ENCODE data around the gene VSIG2. TPM values are rescaled to one million over a fixed set of nuclear protein-coding genes. Genes with fewer than 3 reads are reported as not detected.

Gene VSIG2
- total RNA-seq, 3 donors from 2014 or later (not counting 1 experiment from before 2014, with no cell fraction given) = not detected

- Histone ChIP-seq H3K4me3 (ENCODE audit: low read length) (no peak overlapping the region), H3K9me3 (ENCODE audit: control insufficient read depth, insufficient read depth, low read length) (no peaks in the 10 kb centered on the region), H3K27me3 (ENCODE audit: control insufficient read depth, insufficient read depth, low read length) (no peaks in the 10 kb centered on the region), H3K36me3 (ENCODE audit: control insufficient read depth, insufficient read depth, low read length) (no peaks in the 10 kb centered on the region), H3K4me1 (ENCODE audit: control insufficient read depth, insufficient read depth, low read length) (no peaks in the 10 kb centered on the region), H3K27ac (ENCODE audit: low read length) (no peak overlapping the region)
- Mint-ChIP-seq H3K36me3 (no peaks in the 10 kb centered on the region), H3K4me1 (peaks cover 0 to 4% of the 10 kb centered on the region in 2 donors), H3K27me3 (ENCODE audit: low read depth in 2 of 2) (no peaks in the 10 kb centered on the region), H3K4me3 (no peak overlapping the region), H3K9me3 (no peaks in the 10 kb centered on the region), H3K27ac (no peak overlapping the region)
- no peak for ATAC-seq
- DNase-seq = no peak
- intact Hi-C loops (cut with micrococcal nuclease) = no loop called here
- WGBS (ENCODE audit: insufficient coverage) = 100% methylated on average over 2 of the region's 2 CpGs
- TF ChIP-seq CTCF (IDR thresholded peaks at IDR 0.05) = no peak
Measured at GRCh38 chr11:124784051-124784450, 32.0 kb upstream of the VSIG2 start.

- Mint-ChIP-seq H3K36me3 (no peaks in the 10 kb centered on the region), H3K4me3 (no peak overlapping the region), H3K4me1 (peaks cover 0 to 4% of the 10 kb centered on the region in 2 donors), H3K27ac (no peak overlapping the region), H3K9me3 (no peaks in the 10 kb centered on the region), H3K27me3 (ENCODE audit: low read depth in 2 of 2) (no peaks in the 10 kb centered on the region)
- DNase-seq = no peak
- intact Hi-C loops (cut with micrococcal nuclease) = no loop called here
- Histone ChIP-seq H3K27ac (ENCODE audit: low read length) (no peak overlapping the region), H3K4me1 (ENCODE audit: control insufficient read depth, insufficient read depth, low read length) (no peaks in the 10 kb centered on the region), H3K27me3 (ENCODE audit: control insufficient read depth, insufficient read depth, low read length) (no peaks in the 10 kb centered on the region), H3K4me3 (ENCODE audit: low read length) (no peak overlapping the region), H3K36me3 (ENCODE audit: control insufficient read depth, insufficient read depth, low read length) (no peaks in the 10 kb centered on the region), H3K9me3 (ENCODE audit: control insufficient read depth, insufficient read depth, low read length) (no peaks in the 10 kb centered on the region)
- no peak for ATAC-seq
- 97% methylated on average over 4 of the region's 4 CpGs for WGBS (ENCODE audit: insufficient coverage)
- TF ChIP-seq CTCF (IDR thresholded peaks at IDR 0.05) = no peak
Measured at GRCh38 chr11:124783002-124783401, 30.9 kb upstream of the VSIG2 start.

DNA sequence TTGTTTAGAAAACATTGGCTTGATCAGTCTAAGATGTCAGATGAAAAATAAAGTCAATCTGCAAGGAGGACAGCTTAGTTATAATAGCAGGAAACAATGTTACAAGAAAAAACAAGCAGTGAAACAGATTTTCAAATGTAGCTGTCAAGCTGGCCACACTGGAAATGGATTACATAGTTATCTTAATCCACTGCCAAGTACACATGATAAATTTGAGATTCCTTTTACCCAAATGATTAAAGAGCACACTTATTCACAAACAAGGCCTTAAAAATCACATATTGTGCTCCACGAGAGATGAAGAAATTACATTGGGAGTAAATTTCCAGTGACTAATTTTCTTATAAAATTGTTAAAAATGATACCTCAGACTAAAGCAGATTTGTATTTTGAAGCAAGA, 27.5 kb upstream of the VSIG2 start:
- peaks cover 14 to 16% of the 10 kb centered on the region in 2 donors for H3K4me1 Mint-ChIP-seq
- H3K36me3 Mint-ChIP-seq = no peaks in the 10 kb centered on the region
- no peaks in the 10 kb centered on the region for H3K9me3 ChIP-seq (ENCODE audit: control insufficient read depth, insufficient read depth, low read length)
- H3K36me3 ChIP-seq (ENCODE audit: control insufficient read depth, insufficient read depth, low read length) = no peaks in the 10 kb centered on the region
- H3K4me3 ChIP-seq (ENCODE audit: low read length) = no peak overlapping the region
- H3K27ac ChIP-seq (ENCODE audit: low read length) = no peak overlapping the region
- no peak for ATAC-seq
- no peak for DNase-seq
- H3K27ac Mint-ChIP-seq = no peak overlapping the region
- H3K4me1 ChIP-seq (ENCODE audit: control insufficient read depth, insufficient read depth, low read length) = no peaks in the 10 kb centered on the region
- no peaks in the 10 kb centered on the region for H3K27me3 Mint-ChIP-seq (ENCODE audit: low read depth in 2 of 2)
- no CpG with 5 or more reads among the region's 1 CpG for WGBS (ENCODE audit: insufficient coverage)
- H3K27me3 ChIP-seq (ENCODE audit: control insufficient read depth, insufficient read depth, low read length) = no peaks in the 10 kb centered on the region
- no peak for TF ChIP-seq CTCF (IDR thresholded peaks at IDR 0.05)
- intact Hi-C loops (cut with micrococcal nuclease) = no loop called here
- no peak overlapping the region for H3K4me3 Mint-ChIP-seq
- no peaks in the 10 kb centered on the region for H3K9me3 Mint-ChIP-seq

GRCh38 chr11:124778281-124778680, 26.2 kb upstream of the VSIG2 start:
- ATAC-seq (no peak), DNase-seq (no peak)
- peaks cover 14 to 16% of the 10 kb centered on the region in 2 donors for H3K4me1 Mint-ChIP-seq
- WGBS (ENCODE audit: insufficient coverage) = 100% methylated on average over 2 of the region's 2 CpGs
- H3K27ac Mint-ChIP-seq = no peak overlapping the region
- no peaks in the 10 kb centered on the region for H3K36me3 Mint-ChIP-seq
- no peak overlapping the region for H3K27ac ChIP-seq (ENCODE audit: low read length)
- H3K4me1 ChIP-seq (ENCODE audit: control insufficient read depth, insufficient read depth, low read length) = no peaks in the 10 kb centered on the region
- intact Hi-C loops (cut with micrococcal nuclease) = no loop called here
- TF ChIP-seq CTCF (IDR thresholded peaks at IDR 0.05) = no peak
- H3K9me3 Mint-ChIP-seq = no peaks in the 10 kb centered on the region
- H3K36me3 ChIP-seq (ENCODE audit: control insufficient read depth, insufficient read depth, low read length) = no peaks in the 10 kb centered on the region
- no peaks in the 10 kb centered on the region for H3K9me3 ChIP-seq (ENCODE audit: control insufficient read depth, insufficient read depth, low read length)
- H3K27me3 Mint-ChIP-seq (ENCODE audit: low read depth in 2 of 2) = no peaks in the 10 kb centered on the region
- no peak overlapping the region for H3K4me3 ChIP-seq (ENCODE audit: low read length)
- no peaks in the 10 kb centered on the region for H3K27me3 ChIP-seq (ENCODE audit: control insufficient read depth, insufficient read depth, low read length)
- H3K4me3 Mint-ChIP-seq = no peak overlapping the region

Data from natural killer cell (primary cell).